HG03108 (cell line): Measurements from ENCODE around the gene APOBEC3B.
"Not testable (repeated sequence)": the region's sequence is repeated elsewhere in the genome, so short reads cannot be mapped to it uniquely, and the experiment has no call there.

Experiments
- ATAC-seq: cut with Tn5 transposase; IDR thresholded peaks from one replicate; pipeline ENCODE4 v1.9.1; 2021; ENCODE audit warnings: moderate library complexity; ENCODE audit not compliant: unreplicated experiment

The APOBEC3B gene

GRCh38 chr22:38950527-38951295 is 31.4 kb upstream of the APOBEC3B start:
- no peak for ATAC-seq

DNA sequence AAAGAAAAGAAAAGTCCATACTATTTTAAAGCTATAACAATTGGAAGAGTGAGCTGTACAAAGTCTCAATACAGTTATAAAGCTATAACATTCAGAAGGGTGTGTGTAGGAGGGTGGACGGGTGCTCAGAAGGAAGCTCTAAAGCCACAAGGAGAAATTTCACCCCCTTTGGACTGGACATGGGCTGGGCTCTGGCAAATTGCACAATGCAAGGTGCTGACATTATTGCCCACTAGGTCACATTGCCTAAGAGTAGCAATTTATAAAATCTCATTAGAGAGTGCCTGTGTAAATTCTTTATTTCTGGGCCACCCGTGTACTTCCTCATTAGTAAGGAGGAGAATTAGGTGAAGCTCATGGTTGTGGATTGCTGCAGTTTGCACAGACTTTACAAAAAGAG is 30.4 kb upstream of the APOBEC3B start:
- ATAC-seq: no peak

DNA sequence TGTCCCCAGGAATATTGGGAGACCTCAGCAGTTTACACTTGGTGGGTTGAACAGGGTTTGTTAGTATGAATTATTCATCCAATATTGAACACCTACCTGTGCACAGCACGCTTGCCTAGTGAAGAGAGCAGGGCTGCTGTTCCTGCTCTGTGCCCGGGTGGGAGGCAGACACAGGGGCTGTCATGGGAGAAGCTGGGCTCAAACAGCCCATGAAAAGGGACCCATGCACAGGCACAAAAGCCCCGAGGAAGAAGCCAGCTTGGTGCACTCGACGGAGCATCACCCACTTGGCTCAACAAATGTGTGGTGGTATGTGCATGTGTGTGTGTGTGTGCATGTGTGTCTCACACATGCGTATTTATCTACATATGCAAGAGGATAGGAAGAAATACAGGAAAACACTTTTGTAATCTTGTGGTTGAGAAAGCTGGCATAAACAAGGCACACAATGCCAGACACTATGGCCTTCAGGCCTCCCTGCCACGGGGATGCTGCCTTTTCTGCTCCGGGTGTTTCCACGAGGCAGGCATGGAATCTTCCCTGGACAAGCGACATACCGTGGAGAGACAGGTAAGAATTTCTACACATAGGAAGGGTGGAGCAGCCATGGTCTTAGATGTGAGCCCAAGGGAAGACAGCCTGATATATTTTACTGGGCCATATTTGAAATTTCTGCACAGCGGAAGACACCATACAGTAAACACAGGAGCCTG is 29.7 kb upstream of the APOBEC3B start:
- no peak for ATAC-seq

- no peak for ATAC-seq
These were observed 29.1 kb upstream of the APOBEC3B start for GRCh38 chr22:38953091-38953490.

DNA sequence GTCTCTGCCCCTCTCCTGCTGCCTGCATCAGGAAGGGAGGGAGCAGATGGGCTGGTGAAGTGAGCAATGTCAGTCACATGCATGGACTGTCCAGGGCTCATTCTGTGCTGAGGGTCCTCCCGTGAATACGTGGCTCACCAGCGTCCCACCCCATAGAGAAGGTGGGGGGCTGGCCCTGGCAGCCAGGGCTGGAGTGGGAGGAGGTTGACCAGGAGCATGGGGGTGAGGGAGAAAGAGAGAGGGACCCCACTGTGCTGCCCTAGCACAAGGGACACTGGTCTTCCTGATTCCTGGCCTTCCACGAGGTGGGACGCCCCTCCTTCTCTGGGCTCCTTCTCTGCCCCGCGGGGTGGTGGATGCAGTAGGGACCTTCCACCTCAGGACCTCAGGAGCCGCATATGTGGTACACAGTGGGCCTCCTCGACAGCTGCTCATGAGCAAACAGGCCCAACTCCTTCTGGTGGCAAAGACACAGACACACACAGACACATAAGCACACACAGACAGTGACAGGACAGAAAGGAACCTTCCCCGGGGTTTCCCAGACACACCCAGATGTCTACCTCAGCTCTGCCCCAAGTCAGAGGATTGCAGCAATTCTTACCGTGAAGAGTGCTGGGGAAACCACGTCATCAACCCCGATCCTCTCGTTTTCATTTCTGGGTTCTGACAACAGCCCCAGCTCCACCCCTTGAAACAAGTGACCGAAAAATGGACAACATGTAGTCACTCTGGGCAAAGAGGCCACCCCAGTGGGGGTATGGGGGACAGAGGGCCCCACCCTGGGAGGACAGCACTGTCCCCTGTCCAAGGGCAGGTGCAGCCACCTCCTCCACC is 28.4 kb upstream of the APOBEC3B start:
- ATAC-seq: peak; percentile 67

- ATAC-seq: no peak
These were observed 27.6 kb upstream of the APOBEC3B start for GRCh38 chr22:38954414-38955043.

- no peak for ATAC-seq
These were observed 26.8 kb upstream of the APOBEC3B start for GRCh38 chr22:38955250-38955905.

- ATAC-seq: no peak
These were observed 26.2 kb upstream of the APOBEC3B start for GRCh38 chr22:38955926-38956325.

GRCh38 chr22:38956551-38956950 is 25.6 kb upstream of the APOBEC3B start:
- no peak for ATAC-seq

DNA sequence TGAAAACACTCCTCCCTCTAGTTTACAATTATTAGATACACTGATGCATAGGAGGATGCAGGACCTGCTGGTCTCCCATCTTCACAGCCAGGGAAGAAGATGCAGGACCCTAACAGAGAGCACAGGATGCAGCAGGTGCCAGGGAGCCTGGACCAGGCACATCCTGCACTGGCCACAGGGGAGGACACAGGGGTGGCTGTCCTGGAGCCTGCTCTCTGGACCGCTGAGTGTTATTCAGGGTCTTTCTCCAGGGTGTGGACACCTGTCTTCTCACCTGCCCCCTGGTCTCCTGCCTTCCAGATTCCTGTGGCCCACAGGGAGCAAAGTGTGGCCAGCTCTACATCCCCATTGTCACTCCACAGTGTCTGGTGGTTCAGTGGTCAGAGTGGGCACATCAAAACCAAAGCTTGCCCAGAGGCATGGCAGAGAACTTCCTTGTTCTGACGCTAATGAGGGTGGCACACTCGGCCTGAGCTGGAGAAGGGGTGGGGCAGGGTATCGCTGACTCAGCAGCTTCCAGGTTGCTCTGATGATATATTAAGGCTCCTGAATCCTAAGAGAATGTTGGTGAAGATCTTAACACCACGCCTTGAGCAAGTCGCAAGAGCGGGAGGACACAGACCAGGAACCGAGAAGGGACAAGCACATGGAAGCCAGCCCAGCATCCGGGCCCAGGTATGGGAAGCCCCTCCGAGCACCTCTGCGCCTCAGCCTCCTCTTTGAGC is 24.9 kb upstream of the APOBEC3B start, which contains the start of gene APOBEC3A:
TSS of gene APOBEC3A (plus strand) at position 564 of the 725 bp plus-strand sequence. CDS start at position 647, 83 bp downstream.
- ATAC-seq: no peak

DNA sequence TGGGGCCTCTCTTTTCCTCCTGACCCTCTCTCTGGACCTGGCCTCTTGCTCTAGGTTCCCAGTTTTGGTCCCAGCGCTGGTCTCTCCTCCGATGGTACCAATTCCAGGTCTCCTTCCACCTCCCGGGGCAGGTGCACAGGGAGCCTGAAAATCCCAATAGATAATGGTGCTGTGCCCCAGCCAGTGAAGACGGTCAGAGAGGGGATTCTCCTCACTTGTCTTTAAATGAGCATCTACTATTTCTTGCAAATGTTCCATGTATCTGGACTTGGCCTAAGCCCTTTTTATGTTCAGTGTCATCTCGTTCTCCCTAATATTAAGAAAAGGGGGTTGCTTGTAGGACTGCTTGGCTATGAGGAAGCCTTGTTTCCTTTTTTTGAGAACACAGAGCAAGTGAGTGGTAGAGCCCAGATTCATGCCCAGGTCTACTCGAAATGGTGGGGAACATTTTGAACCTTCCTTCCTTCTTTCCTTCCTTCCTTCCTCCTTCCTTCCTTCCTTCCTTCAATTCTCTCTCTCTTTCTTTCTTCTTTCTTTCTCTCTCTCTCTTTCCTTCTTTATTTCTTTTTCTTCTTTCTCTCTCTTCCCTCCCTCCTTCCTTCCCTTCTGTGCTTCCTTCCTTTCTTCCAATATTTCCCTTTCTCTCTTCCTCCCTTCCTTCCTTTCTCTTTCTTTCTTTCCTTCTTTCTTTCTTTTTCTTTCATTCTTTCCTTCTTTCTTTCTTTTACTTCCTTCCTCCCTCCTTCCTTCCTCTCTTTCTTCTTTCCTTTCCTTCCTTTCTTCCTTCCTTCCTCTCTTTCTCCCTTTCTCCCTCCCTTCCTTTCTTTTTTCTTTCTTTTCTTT is 24.1 kb upstream of the APOBEC3B start:
- ATAC-seq: no peak

GRCh38 chr22:38958651-38958943 is 23.6 kb upstream of the APOBEC3B start:
- not testable (repeated sequence) for ATAC-seq

GRCh38 chr22:38959590-38959989 is 22.6 kb upstream of the APOBEC3B start:
- ATAC-seq: no peak

GRCh38 chr22:38960673-38961072 is 21.5 kb upstream of the APOBEC3B start:
- not testable (repeated sequence) for ATAC-seq

DNA sequence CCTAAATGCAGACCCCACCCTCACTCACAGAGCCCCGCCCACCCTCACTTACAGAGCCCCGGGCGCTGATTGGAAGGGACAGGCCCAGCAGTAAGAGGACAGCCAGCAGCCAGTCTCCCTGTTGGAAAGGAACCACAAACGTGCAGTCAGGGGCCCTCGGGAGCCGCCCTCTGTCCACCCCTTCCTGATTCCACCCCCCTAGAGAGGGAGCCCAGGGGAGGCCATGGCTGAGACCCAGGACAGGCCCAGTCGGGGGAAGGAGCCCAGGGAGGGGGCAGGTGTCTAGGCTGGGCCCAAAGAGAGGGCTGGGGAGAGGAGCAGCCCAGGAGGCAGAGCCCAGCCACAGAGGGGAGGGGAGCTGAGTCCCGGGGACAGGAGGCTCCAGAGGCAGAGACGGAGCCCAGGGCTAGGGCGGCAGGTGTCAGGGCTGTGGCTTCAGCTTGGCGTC is 18.8 kb upstream of the APOBEC3B start:
- ATAC-seq: not testable (repeated sequence)

DNA sequence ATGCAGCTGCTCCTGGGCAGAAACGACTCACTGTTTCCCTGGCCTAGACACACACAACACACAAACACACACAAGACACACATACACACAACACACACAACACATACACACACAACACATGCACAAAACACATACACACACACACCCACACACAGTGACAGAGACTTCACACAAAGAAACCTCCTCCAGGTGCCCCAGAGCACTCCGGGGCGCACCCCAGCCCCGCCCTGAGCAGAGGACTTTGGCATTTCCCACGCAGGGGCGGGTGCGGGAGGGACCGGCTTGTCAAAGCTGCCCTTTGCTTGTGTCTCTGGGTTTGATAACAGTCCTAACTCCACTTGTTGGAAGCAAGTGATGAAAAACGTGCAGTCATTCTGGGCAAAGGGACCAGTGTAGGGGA is 18.3 kb upstream of the APOBEC3B start:
- no peak for ATAC-seq

DNA sequence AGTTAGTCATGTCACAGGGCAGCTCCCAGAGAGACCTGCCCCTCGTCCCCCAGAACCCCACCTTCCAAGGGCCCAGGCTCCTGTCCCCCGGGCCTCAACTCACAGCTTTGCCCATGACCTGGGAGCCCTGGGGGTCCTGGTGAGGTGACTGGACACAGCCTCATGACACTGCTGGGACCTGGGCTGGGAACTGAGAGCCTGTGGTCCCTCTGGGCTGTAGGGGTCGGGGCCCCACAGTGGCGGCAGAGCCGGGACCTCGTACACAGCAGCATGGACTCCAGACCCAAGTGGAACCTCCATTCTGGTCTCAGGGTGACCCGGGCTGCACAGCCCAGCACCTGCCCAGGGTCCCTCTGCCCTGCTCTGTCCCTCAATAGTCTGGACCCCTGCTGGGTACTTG is 17.8 kb upstream of the APOBEC3B start:
- no peak for ATAC-seq

GRCh38 chr22:38964989-38965388 is 17.2 kb upstream of the APOBEC3B start:
- no peak for ATAC-seq
